Measurements from ENCODE around the gene CPNE8.

CPNE8 gene

GRCh38 chr12:38633511-38633910, 271.9 kb downstream of the CPNE8 start:
- DNase-seq (ENCODE audit: low read depth in 2 of 2) = no peak

GRCh38 chr12:38629064-38629463, 276.3 kb downstream of the CPNE8 start:
- no peak for DNase-seq (ENCODE audit: low read depth in 2 of 2)

- DNase-seq (ENCODE audit: low read depth in 2 of 2) = no peak
These were observed 277.1 kb downstream of the CPNE8 start for GRCh38 chr12:38628288-38628687.

GRCh38 chr12:38625306-38625705, 280.1 kb downstream of the CPNE8 start:
- no peak for DNase-seq (ENCODE audit: low read depth in 2 of 2)

GRCh38 chr12:38614171-38614570, 291.2 kb downstream of the CPNE8 start:
- no peak for DNase-seq (ENCODE audit: low read depth in 2 of 2)

- DNase-seq (ENCODE audit: low read depth in 2 of 2) = no peak
These were observed 294.5 kb downstream of the CPNE8 start for GRCh38 chr12:38610808-38611350.

GRCh38 chr12:38607295-38607694, 298.1 kb downstream of the CPNE8 start:
- DNase-seq (ENCODE audit: low read depth in 2 of 2) = no peak

Data from stimulated activated CD4-positive, alpha-beta T cell treated with anti-CD3 and anti-CD28 coated beads, Interleukin-4, amount 100 ng/mL, for 48 hours (primary cell).